CD4-positive, alpha-beta T cell (primary cell): ENCODE measurements around the gene MAU2. TPM values are rescaled to one million over a fixed set of nuclear protein-coding genes. Genes with fewer than 3 reads are reported as not detected.

Experiments used
- ATAC-seq: fragments of 200-7000 bp; cut with Tn5 transposase; one replicate; pipeline ENCODE4 v1.10.0; 2022; ENCODE audit warnings: mild to moderate bottlenecking; ENCODE audit not compliant: poor library complexity
- CTCF ChIA-PET: fragments of 350-600 bp; sonication (Branson Sonifier 250); formaldehyde crosslinking; loops from one replicate; lab custom pipeline; 2021; ENCODE audit warnings: antibody characterized with exemption, inconsistent platforms; lab: Charles Lee
- POLR2A ChIA-PET: fragments of 350-600 bp; sonication (Branson Sonifier 250); formaldehyde crosslinking; loops from one replicate; lab custom pipeline; 2021; ENCODE audit warnings: antibody characterized with exemption, inconsistent platforms; lab: Charles Lee
- DNase-seq, 14 experiments: peaks; one replicate each; pipeline ENCODE4 v3.0.0-alpha.2; 2013 to 2020; ENCODE audit warnings: mixed read lengths in 2 of 14
- H3K27ac ChIP-seq, 2 donors: one replicate each; pipeline versions ENCODE4 v1.5.1 to v1.7.0; 2013; ENCODE audit warnings: low read length in 2 of 2, low read depth in 1 of 2, mild to moderate bottlenecking in 1 of 2
- H3K27me3 ChIP-seq, 2 experiments: 1 replicate in 1 of 2; 2 replicates in 1 of 2; pipeline versions ENCODE4 v1.6.1 to v1.7.0; 2013; ENCODE audit warnings: low read length in 2 of 2, control low read depth in 1 of 2, mild to moderate bottlenecking in 1 of 2, moderate library complexity in 1 of 2; ENCODE audit not compliant: insufficient read depth in 2 of 2, control insufficient read depth in 1 of 2
- H3K36me3 ChIP-seq: one replicate; pipeline ENCODE4 v1.6.1; 2013; ENCODE audit warnings: low read length, control low read depth; ENCODE audit not compliant: insufficient read depth
- H3K4me1 ChIP-seq: one replicate; pipeline ENCODE4 v1.6.1; 2013; ENCODE audit warnings: low read length, control low read depth; ENCODE audit not compliant: insufficient read depth
- H3K4me3 ChIP-seq: one replicate; pipeline ENCODE4 v1.5.1; 2013; ENCODE audit warnings: mild to moderate bottlenecking, low read length, moderate library complexity
- H3K9me3 ChIP-seq, 2 experiments: 1 replicate in 1 of 2; 2 replicates in 1 of 2; pipeline versions ENCODE4 v1.6.1 to v1.7.0; 2013; ENCODE audit warnings: low read length in 2 of 2, mild to moderate bottlenecking in 2 of 2, control low read depth in 1 of 2, moderate library complexity in 1 of 2; ENCODE audit not compliant: control insufficient read depth in 1 of 2, insufficient read depth in 1 of 2
- H3K27ac Mint-ChIP-seq: one replicate; pipeline ENCODE4 v1.8.0; 2020; ENCODE audit warnings: mixed read lengths
- H3K27me3 Mint-ChIP-seq: one replicate; pipeline ENCODE4 v1.8.0; 2021; ENCODE audit warnings: mixed read lengths
- H3K36me3 Mint-ChIP-seq: one replicate; pipeline ENCODE4 v1.8.0; 2021; ENCODE audit warnings: low read depth, mixed read lengths
- H3K4me1 Mint-ChIP-seq: one replicate; pipeline ENCODE4 v1.8.0; 2021; ENCODE audit warnings: low read depth, mixed read lengths
- H3K4me3 Mint-ChIP-seq: one replicate; pipeline ENCODE4 v1.8.0; 2020; ENCODE audit warnings: mild to moderate bottlenecking, mixed read lengths
- H3K9me3 Mint-ChIP-seq: one replicate; pipeline ENCODE4 v1.8.0; 2020; ENCODE audit warnings: mixed read lengths
- CTCF ChIP-seq: fragments of 200-600 bp; IDR thresholded peaks from one replicate; pipeline ENCODE4 v1.8.0; 2022; ENCODE audit warnings: antibody characterized with exemption, mild to moderate bottlenecking
- intact Hi-C, 2 experiments: fragments of 100-400 bp; cut with DNase I in 1 of 2; cut with micrococcal nuclease in 1 of 2; formaldehyde crosslinking; loops; one replicate each; pipeline versions ENCODE4 v1.15.1 to v1.9.0; 2023 to 2025; cut with DNase I, micrococcal nuclease
- total RNA-seq, 174 experiments: library from RNA in 2 of 174; stranded (reverse) in 2 of 174; gene quantifications; one replicate each; pipeline ENCODE4 v1.2.3 and lab custom pipeline; 2021 to 2026

The MAU2 gene
- total RNA-seq, 2 experiments from 2014 or later: 132 to 133 TPM

GRCh38 chr19:19404879-19405860 lies 84.5 kb downstream of the MAU2 start, which contains the start of gene GATAD2A:
Gene GATAD2A, plus strand, starts transcription at chr19:19405675. Its CDS starts 59,671 bp downstream, at chr19:19465346.
- Mint-ChIP-seq H3K4me1 (peaks cover 70% of the 10 kb centered on the region), H3K9me3 (no peaks in the 10 kb centered on the region), H3K27me3 (no peaks in the 10 kb centered on the region), H3K4me3 (peak within 1 kb of the TSS; percentile 96), H3K27ac (peak within 1 kb of the TSS; percentile 90), H3K36me3 (peaks cover 14% of the 10 kb centered on the region)
- peaks cover 46% of the 10 kb centered on the region for H3K4me1 ChIP-seq
- peak within 1 kb of the TSS; percentile 61 for H3K4me3 ChIP-seq
- H3K27ac ChIP-seq: peak within 1 kb of the TSS; percentile 71 to 72
- H3K27me3 ChIP-seq: no peaks in the 10 kb centered on the region
- intact Hi-C loops: loop anchor here (1.0 to 5.0 kb wide), 6 partner anchors 20 to 1848 kb away; partner anchors contain the start of genes COLGALT1 (in 1 of the 2), MAU2 (in 1 of the 2) and SUGP1 (in 1 of the 2)
- ChIA-PET POLR2A (interaction anchor here (0.6 to 4.0 kb wide), 31 partner anchors 8 to 496 kb away, joined by 3 to 79 read pairs (median 6); partner anchors contain the start of genes BORCS8, NDUFA13, RFXANK and TSSK6), CTCF (interaction anchor here (0.5 to 3.2 kb wide), 12 partner anchors 8 to 90 kb away, joined by 3 to 34 read pairs (median 3); no protein-coding TSS in a partner anchor)
- no peaks in the 10 kb centered on the region for H3K9me3 ChIP-seq
- DNase-seq (peak; percentile 84 to 96 (median 90)), ATAC-seq (peak; percentile 84)
- TF ChIP-seq CTCF: peak; percentile 49
- H3K36me3 ChIP-seq: no peaks in the 10 kb centered on the region

- Histone ChIP-seq H3K27me3 (no peaks in the 10 kb centered on the region), H3K9me3 (no peaks in the 10 kb centered on the region), H3K36me3 (no peaks in the 10 kb centered on the region), H3K4me3 (peak overlapping the region; percentile 61), H3K27ac (peak overlapping the region; percentile 49 to 72), H3K4me1 (peaks cover 57% of the 10 kb centered on the region)
- Mint-ChIP-seq H3K36me3 (peaks cover 15% of the 10 kb centered on the region), H3K27ac (peak overlapping the region; percentile 87), H3K4me1 (peaks cover 78% of the 10 kb centered on the region), H3K27me3 (no peaks in the 10 kb centered on the region), H3K9me3 (no peaks in the 10 kb centered on the region), H3K4me3 (peak overlapping the region; percentile 96)
- POLR2A ChIA-PET: interaction anchor here (0.6 to 4.0 kb wide), 24 partner anchors 9 to 495 kb away, joined by 3 to 79 read pairs (median 8); partner anchors contain the start of genes BORCS8, NDUFA13, RFXANK and TSSK6
- DNase-seq: peak in 11 of 14 experiments; percentile 17 to 69 (median 35)
- intact Hi-C loops: loop anchor here (1.0 to 5.0 kb wide), 8 partner anchors 21 to 1849 kb away; partner anchors contain the start of genes COLGALT1 (in 1 of the 2), MAU2 (in 1 of the 2) and SUGP1 (in 1 of the 2)
- CTCF ChIA-PET: interaction anchor here (0.7 to 3.2 kb wide), 21 partner anchors 9 to 84 kb away, joined by 3 to 34 read pairs (median 4); no protein-coding TSS in a partner anchor
- peak; percentile 7 for ATAC-seq
- no peak for TF ChIP-seq CTCF
Observed at GRCh38 chr19:19405971-19406877, 85.6 kb downstream of the MAU2 start.
